Loucy (cell line): ENCODE measurements around the gene ZNF423.

Experiments
- EZH2phosphoT487 ChIP-seq: fragments of 200-600 bp; IDR thresholded peaks from 2 replicates; pipeline ENCODE4 v1.6.1; 2018; ENCODE audit warnings: antibody characterized with exemption, mild to moderate bottlenecking, moderate library complexity, borderline replicate concordance
- TF ChIP-seq, protein P1 (sequence below): fragments of 200-600 bp; sonication (generic); conservative IDR thresholded peaks from 2 replicates; pipeline ENCODE4 v1.5.1; 2014; ENCODE audit warnings: mild to moderate bottlenecking, antibody characterized with exemption, low read length

DNA sequence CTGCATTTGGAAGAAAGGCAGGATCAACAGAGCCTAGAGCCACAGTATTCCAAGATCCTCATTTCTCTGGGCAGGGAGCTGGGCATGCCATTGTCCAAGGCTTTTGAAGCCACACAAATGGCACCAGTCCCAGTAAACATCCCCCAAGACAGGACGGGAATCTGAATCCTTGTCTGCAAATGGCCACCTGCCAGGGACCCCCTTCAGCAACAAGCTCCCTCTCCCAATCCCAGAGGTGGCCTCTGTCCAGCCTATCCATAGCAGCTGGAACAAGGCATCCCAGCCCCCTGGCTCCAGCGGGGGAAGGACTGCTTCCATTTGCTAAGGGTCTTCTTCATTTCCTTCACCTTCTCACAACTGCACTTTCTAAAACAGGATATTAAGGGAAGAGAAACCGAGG, 277.9 kb downstream of the ZNF423 start:
- TF ChIP-seq, protein P1, sequence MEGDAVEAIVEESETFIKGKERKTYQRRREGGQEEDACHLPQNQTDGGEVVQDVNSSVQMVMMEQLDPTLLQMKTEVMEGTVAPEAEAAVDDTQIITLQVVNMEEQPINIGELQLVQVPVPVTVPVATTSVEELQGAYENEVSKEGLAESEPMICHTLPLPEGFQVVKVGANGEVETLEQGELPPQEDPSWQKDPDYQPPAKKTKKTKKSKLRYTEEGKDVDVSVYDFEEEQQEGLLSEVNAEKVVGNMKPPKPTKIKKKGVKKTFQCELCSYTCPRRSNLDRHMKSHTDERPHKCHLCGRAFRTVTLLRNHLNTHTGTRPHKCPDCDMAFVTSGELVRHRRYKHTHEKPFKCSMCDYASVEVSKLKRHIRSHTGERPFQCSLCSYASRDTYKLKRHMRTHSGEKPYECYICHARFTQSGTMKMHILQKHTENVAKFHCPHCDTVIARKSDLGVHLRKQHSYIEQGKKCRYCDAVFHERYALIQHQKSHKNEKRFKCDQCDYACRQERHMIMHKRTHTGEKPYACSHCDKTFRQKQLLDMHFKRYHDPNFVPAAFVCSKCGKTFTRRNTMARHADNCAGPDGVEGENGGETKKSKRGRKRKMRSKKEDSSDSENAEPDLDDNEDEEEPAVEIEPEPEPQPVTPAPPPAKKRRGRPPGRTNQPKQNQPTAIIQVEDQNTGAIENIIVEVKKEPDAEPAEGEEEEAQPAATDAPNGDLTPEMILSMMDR, result no peak
- TF ChIP-seq EZH2phosphoT487, result no peak
